ENCODE measurements around the gene CABCOCO1. TPM values are rescaled to one million over a fixed set of nuclear protein-coding genes. Genes with fewer than 3 reads are reported as not detected.

The CABCOCO1 gene
- total and polyA plus RNA-seq, 4 donors: 3.8 to 15.4 (median 10.1) TPM

DNA sequence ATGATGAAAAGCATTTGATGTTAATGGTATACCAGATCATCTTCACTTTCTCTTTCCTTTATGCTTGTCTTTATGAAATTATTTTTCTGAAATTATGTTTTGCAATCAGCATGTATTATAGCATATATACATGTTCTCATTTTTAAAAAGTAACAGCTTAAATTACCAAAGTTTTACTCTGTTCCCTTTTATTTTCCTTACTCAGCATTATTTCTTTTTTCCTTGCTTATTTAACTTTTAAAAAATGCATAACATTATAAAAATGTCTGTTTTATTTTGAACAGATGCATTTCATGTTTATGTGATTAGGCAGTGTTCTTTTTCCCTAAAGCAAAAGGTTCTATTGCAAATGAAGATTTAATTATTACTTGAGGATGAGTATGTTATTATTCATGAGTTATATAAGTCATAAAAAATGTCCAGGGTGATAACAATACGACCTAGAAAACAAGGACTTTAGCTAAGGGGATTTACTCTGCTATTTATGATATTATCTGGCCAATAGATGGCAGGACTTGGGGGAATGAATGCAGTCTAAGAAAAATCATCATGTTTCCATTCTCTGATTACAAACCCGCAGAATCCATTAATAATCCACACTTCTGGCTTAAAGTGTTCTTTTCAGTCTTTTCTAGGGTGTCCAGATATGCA, 38.5 kb downstream of the CABCOCO1 start:
- Histone ChIP-seq H3K27ac (ENCODE audit: low read depth in 1 of 2, low read length in 1 of 2) (no peak overlapping the region), H3K27me3 (ENCODE audit: control insufficient read depth in 3 of 3, insufficient read depth in 3 of 3, low read length in 2 of 3) (no peaks in the 10 kb centered on the region), H3K4me3 (no peak overlapping the region), H3K9me3 (ENCODE audit: control insufficient read depth in 4 of 4, insufficient read depth in 3 of 4, low read length in 3 of 4) (no peaks in the 10 kb centered on the region), H3K4me1 (ENCODE audit: control insufficient read depth in 5 of 5, insufficient read depth in 5 of 5, low read length in 5 of 5) (peaks cover 0 to 5% (median 0%) of the 10 kb centered on the region in 5 donors), H3K9ac (ENCODE audit: insufficient read depth in 1 of 2, low read length in 2 of 2) (no peak overlapping the region), H3K36me3 (ENCODE audit: control insufficient read depth in 4 of 4, insufficient read depth in 4 of 4, low read length in 4 of 4) (no peaks in the 10 kb centered on the region)
- DNase-seq: peak in 1 of 3 donors; percentile 13
- ATAC-seq (ENCODE audit: insufficient read depth, low FRiP score): no peak
- 65 to 80% methylated on average over 2 of the region's 2 CpGs for WGBS, 2 donors
- TF ChIP-seq, protein P1, sequence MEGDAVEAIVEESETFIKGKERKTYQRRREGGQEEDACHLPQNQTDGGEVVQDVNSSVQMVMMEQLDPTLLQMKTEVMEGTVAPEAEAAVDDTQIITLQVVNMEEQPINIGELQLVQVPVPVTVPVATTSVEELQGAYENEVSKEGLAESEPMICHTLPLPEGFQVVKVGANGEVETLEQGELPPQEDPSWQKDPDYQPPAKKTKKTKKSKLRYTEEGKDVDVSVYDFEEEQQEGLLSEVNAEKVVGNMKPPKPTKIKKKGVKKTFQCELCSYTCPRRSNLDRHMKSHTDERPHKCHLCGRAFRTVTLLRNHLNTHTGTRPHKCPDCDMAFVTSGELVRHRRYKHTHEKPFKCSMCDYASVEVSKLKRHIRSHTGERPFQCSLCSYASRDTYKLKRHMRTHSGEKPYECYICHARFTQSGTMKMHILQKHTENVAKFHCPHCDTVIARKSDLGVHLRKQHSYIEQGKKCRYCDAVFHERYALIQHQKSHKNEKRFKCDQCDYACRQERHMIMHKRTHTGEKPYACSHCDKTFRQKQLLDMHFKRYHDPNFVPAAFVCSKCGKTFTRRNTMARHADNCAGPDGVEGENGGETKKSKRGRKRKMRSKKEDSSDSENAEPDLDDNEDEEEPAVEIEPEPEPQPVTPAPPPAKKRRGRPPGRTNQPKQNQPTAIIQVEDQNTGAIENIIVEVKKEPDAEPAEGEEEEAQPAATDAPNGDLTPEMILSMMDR (IDR thresholded peaks at IDR 0.05; ENCODE audit: control extremely low read depth, extremely low read depth): no peak

DNA sequence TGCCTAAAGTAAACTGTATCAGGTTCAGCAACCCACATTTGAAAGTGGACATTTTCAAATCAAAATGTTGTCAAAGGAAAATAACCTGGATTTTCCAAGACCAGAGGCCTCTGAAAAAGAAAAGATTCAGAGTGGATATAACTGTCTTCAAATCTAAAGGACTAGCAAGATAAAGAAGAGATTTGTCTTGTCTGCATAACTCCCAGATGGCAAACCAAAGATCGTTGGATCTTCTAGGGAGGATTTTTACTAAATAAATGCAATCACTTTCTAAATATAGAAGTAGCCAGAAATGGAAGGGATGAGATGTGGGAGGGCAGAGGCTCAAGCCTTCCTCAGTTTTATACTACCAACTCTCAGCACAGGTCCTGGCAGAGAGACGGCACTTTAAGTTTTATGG, 39.0 kb downstream of the CABCOCO1 start:
- H3K9me3 ChIP-seq (ENCODE audit: control insufficient read depth in 4 of 4, insufficient read depth in 3 of 4, low read length in 3 of 4): no peaks in the 10 kb centered on the region
- ATAC-seq (ENCODE audit: insufficient read depth, low FRiP score) (no peak), DNase-seq (no peak)
- WGBS, 2 donors: 72 to 82% methylated on average over 2 of the region's 2 CpGs
- TF ChIP-seq, protein P1 (IDR thresholded peaks at IDR 0.05; ENCODE audit: control extremely low read depth, extremely low read depth): no peak
- H3K36me3 ChIP-seq (ENCODE audit: control insufficient read depth in 4 of 4, insufficient read depth in 4 of 4, low read length in 4 of 4): no peaks in the 10 kb centered on the region
- peaks cover 0 to 5% (median 0%) of the 10 kb centered on the region in 5 donors for H3K4me1 ChIP-seq (ENCODE audit: control insufficient read depth in 5 of 5, insufficient read depth in 5 of 5, low read length in 5 of 5)
- H3K27me3 ChIP-seq (ENCODE audit: control insufficient read depth in 3 of 3, insufficient read depth in 3 of 3, low read length in 2 of 3): no peaks in the 10 kb centered on the region
- H3K9ac ChIP-seq (ENCODE audit: insufficient read depth in 1 of 2, low read length in 2 of 2): no peak overlapping the region
- no peak overlapping the region for H3K4me3 ChIP-seq
- H3K27ac ChIP-seq (ENCODE audit: low read depth in 1 of 2, low read length in 1 of 2): no peak overlapping the region

DNA sequence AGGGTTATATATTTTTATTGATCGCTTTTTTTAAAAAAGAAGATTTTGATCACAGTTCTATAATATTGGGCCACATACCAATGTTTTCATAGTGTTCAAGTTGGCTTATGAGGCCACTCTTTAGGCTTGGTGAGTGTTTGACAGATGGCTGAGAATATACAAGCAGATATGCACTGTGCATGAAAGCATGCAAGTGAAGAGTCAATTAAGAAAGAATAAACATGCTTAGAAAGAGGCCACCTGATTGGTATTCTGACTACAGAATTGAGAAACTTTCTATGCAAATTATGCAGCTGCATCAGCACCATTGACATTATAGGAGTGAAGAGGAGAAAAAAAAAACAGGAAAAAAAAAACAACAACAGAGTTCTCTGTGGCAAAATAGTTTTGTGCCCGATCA, 39.9 kb downstream of the CABCOCO1 start:
- H3K4me1 ChIP-seq (ENCODE audit: control insufficient read depth in 5 of 5, insufficient read depth in 5 of 5, low read length in 5 of 5): peaks cover 0 to 5% (median 0%) of the 10 kb centered on the region in 5 donors
- H3K36me3 ChIP-seq (ENCODE audit: control insufficient read depth in 4 of 4, insufficient read depth in 4 of 4, low read length in 4 of 4): no peaks in the 10 kb centered on the region
- H3K27ac ChIP-seq (ENCODE audit: low read depth in 1 of 2, low read length in 1 of 2): no peak overlapping the region
- no peak for DNase-seq
- no peaks in the 10 kb centered on the region for H3K9me3 ChIP-seq (ENCODE audit: control insufficient read depth in 4 of 4, insufficient read depth in 3 of 4, low read length in 3 of 4)
- no peak overlapping the region for H3K9ac ChIP-seq (ENCODE audit: insufficient read depth in 1 of 2, low read length in 2 of 2)
- no peaks in the 10 kb centered on the region for H3K27me3 ChIP-seq (ENCODE audit: control insufficient read depth in 3 of 3, insufficient read depth in 3 of 3, low read length in 2 of 3)
- whole genome bisulfite sequencing, 2 donors: 65 to 72% methylated on average over 2 of the region's 2 CpGs
- TF ChIP-seq, protein P1 (IDR thresholded peaks at IDR 0.05; ENCODE audit: control extremely low read depth, extremely low read depth): no peak
- no peak for ATAC-seq (ENCODE audit: insufficient read depth, low FRiP score)
- no peak overlapping the region for H3K4me3 ChIP-seq

Data from lung (tissue), 12 donors.